ENCODE measurements around the gene STX5. TPM values are rescaled to one million over a fixed set of nuclear protein-coding genes. Genes with fewer than 3 reads are reported as not detected.

The STX5 gene
- total and polyA plus RNA-seq, 10 of the 15 experiments (the other 5 are each of a cell fraction or from before 2014, with no cell fraction given), result 3.8 to 35.4 (median 27.4) TPM

DNA sequence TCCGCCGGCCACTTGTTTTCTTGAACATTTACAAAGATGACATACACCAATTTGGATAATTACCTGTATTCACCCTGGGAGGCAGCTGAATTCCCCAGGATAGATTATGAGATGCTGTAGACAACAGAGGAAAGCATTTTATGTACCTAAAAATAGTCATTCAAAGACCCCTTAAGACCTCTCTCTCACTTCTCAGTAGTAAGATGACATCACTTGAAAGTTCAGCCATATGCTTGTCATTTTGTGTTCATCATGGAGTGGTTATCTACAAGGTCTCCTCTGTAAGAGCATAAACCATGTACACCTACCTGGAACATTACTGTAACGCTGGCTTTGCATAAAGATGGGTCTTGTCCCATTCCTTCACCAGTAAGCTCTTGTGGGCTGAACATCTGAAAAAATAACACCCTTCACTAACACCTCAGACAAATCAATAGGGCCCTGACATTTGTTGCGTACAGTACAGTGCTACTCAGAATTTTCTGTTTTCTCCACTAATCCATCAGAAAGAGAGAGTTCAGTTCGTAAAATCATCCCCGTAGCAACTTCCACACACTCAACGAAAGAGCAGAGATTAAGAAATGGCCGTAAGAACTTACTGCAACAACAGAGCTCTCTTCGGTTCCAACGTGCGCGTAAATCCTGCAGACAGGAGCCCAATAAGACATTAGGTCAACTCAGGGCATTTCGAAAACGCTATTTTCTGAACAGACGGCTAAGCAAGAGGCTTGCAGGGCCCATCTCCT lies 23.1 kb upstream of the STX5 start (continued):
- TF ChIP-seq TARDBP (IDR thresholded peaks at IDR 0.05; ENCODE audit: borderline replicate concordance) (0 out of 2 replicates have a peak, but pooled peaks have one; percentile 21), E2F8 (IDR thresholded peaks at IDR 0.05; ENCODE audit: low read depth, partially characterized antibody) (no peak)

GRCh38 chr11:62854013-62854824 lies 22.4 kb upstream of the STX5 start:
- ATAC-seq, result no peak
- in situ Hi-C loops (cut with MboI), result no loop called here
- H3K4me3 ChIP-seq, result peak overlapping the region; percentile 91
- intact Hi-C loops (cut with micrococcal nuclease; ENCODE audit: unreplicated experiment), result no loop called here
- H3K9ac ChIP-seq (ENCODE audit: control insufficient read depth, insufficient read depth, low read length), result peak overlapping the region; percentile 88
- peaks cover 17% of the 10 kb centered on the region for H3K4me1 ChIP-seq (ENCODE audit: control insufficient read depth, insufficient read depth, low read length)
- no peaks in the 10 kb centered on the region for H3K27me3 ChIP-seq (replicated peaks in 1 of 2; ENCODE audit: control insufficient read depth in 2 of 2, insufficient read depth in 2 of 2, low read length in 1 of 2)
- peaks cover 17 to 32% of the 10 kb centered on the region in 2 experiments for H3K36me3 ChIP-seq (ENCODE audit: control insufficient read depth in 2 of 2, insufficient read depth in 2 of 2, low read length in 1 of 2)
- WGBS (ENCODE audit: insufficient coverage, insufficient replicate concordance, low lambda C conversion rate, missing lambda C conversion rate), result under 1% methylated on average over 8 of the region's 8 CpGs
- POLR2A ChIA-PET, result interaction anchor here (0.5 to 7.8 kb wide), 21 partner anchors 9 to 189 kb away, joined by 3 to 92 read pairs (median 5); partner anchors contain the start of genes C11orf98, CSKMT, SLC3A2 and STX5
- H4K20me1 ChIP-seq (ENCODE audit: control insufficient read depth, insufficient read depth), result 0 out of 2 replicates have a peak, but pooled peaks cover 3% of the 10 kb centered on the region
- FAIRE-seq, result no peak
- RAD21 ChIA-PET (ENCODE audit: unreplicated experiment), result interaction anchor here (1.0 to 3.6 kb wide), 7 partner anchors 9 to 242 kb away, joined by 3 to 31 read pairs (median 5); partner anchors contain the start of genes C11orf98, CSKMT, EML3 and HNRNPUL2
- peaks cover 75% of the 10 kb centered on the region for H3K79me2 ChIP-seq (ENCODE audit: control insufficient read depth, insufficient read depth, low read length)
- CTCF ChIA-PET, result interaction anchor here (0.6 to 5.9 kb wide), 10 partner anchors 8 to 311 kb away, joined by 3 to 68 read pairs (median 4); partner anchors contain the start of genes SLC3A2, TMEM179B and TMEM223
- H3K9me3 ChIP-seq (replicated peaks; ENCODE audit: control insufficient read depth, insufficient read depth, low read length), result no peaks in the 10 kb centered on the region
- H3K27ac ChIP-seq (ENCODE audit: control insufficient read depth, insufficient read depth), result peak overlapping the region; percentile 88
- SMC1A ChIA-PET (ENCODE audit: uncharacterized antibody, unreplicated experiment), result interaction anchor here (0.9 to 5.2 kb wide), 17 partner anchors 9 to 187 kb away, joined by 3 to 36 read pairs (median 4); partner anchors contain the start of genes HNRNPUL2, SLC3A2, STX5 and TEX54
- no peak for DNase-seq (ENCODE audit: low read depth, low spot score)
- no peak overlapping the region for H2AFZ ChIP-seq (ENCODE audit: control insufficient read depth, low read depth, low read length)
- no TSS peak for BruUV-seq (replicated peaks)
- H3K4me2 ChIP-seq (ENCODE audit: control insufficient read depth, insufficient read depth), result peak overlapping the region; percentile 94
- TF ChIP-seq, protein P1, sequence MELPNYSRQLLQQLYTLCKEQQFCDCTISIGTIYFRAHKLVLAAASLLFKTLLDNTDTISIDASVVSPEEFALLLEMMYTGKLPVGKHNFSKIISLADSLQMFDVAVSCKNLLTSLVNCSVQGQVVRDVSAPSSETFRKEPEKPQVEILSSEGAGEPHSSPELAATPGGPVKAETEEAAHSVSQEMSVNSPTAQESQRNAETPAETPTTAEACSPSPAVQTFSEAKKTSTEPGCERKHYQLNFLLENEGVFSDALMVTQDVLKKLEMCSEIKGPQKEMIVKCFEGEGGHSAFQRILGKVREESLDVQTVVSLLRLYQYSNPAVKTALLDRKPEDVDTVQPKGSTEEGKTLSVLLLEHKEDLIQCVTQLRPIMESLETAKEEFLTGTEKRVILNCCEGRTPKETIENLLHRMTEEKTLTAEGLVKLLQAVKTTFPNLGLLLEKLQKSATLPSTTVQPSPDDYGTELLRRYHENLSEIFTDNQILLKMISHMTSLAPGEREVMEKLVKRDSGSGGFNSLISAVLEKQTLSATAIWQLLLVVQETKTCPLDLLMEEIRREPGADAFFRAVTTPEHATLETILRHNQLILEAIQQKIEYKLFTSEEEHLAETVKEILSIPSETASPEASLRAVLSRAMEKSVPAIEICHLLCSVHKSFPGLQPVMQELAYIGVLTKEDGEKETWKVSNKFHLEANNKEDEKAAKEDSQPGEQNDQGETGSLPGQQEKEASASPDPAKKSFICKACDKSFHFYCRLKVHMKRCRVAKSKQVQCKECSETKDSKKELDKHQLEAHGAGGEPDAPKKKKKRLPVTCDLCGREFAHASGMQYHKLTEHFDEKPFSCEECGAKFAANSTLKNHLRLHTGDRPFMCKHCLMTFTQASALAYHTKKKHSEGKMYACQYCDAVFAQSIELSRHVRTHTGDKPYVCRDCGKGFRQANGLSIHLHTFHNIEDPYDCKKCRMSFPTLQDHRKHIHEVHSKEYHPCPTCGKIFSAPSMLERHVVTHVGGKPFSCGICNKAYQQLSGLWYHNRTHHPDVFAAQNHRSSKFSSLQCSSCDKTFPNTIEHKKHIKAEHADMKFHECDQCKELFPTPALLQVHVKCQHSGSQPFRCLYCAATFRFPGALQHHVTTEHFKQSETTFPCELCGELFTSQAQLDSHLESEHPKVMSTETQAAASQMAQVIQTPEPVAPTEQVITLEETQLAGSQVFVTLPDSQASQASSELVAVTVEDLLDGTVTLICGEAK (IDR thresholded peaks at IDR 0.05; ENCODE audit: borderline replicate concordance), result peak; percentile 57; the same call in 1 of the 2 replicates
- TF ChIP-seq, protein P2, sequence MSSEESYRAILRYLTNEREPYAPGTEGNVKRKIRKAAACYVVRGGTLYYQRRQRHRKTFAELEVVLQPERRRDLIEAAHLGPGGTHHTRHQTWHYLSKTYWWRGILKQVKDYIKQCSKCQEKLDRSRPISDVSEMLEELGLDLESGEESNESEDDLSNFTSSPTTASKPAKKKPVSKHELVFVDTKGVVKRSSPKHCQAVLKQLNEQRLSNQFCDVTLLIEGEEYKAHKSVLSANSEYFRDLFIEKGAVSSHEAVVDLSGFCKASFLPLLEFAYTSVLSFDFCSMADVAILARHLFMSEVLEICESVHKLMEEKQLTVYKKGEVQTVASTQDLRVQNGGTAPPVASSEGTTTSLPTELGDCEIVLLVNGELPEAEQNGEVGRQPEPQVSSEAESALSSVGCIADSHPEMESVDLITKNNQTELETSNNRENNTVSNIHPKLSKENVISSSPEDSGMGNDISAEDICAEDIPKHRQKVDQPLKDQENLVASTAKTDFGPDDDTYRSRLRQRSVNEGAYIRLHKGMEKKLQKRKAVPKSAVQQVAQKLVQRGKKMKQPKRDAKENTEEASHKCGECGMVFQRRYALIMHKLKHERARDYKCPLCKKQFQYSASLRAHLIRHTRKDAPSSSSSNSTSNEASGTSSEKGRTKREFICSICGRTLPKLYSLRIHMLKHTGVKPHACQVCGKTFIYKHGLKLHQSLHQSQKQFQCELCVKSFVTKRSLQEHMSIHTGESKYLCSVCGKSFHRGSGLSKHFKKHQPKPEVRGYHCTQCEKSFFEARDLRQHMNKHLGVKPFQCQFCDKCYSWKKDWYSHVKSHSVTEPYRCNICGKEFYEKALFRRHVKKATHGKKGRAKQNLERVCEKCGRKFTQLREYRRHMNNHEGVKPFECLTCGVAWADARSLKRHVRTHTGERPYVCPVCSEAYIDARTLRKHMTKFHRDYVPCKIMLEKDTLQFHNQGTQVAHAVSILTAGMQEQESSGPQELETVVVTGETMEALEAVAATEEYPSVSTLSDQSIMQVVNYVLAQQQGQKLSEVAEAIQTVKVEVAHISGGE (CRISPR knock-in tag; IDR thresholded peaks at IDR 0.05), result peak; percentile 6; the same call in 1 of the 2 replicates
- peak; percentile 26; the same call in 1 of the 2 replicates for TF ChIP-seq SMAD5 (IDR thresholded peaks at IDR 0.05; ENCODE audit: low read depth)
